Measurements from ENCODE around the gene MYH11. TPM values are rescaled to one million over a fixed set of nuclear protein-coding genes. Genes with fewer than 3 reads are reported as not detected.

MYH11 gene
- total RNA-seq, 1 experiment from 2014 or later, result not detected

GRCh38 chr16:15771694-15772093 is 85.1 kb downstream of the MYH11 start:
- Histone ChIP-seq H3K9me3 (ENCODE audit: low read depth, low read length, poor library complexity, severe bottlenecking) (no peaks in the 10 kb centered on the region), H3K4me1 (ENCODE audit: insufficient read depth, low read length, poor library complexity, severe bottlenecking) (no peaks in the 10 kb centered on the region), H3K27ac (ENCODE audit: low read depth, low read length, poor library complexity, severe bottlenecking) (no peak overlapping the region), H3K4me3 (ENCODE audit: low read depth, low read length, poor library complexity, severe bottlenecking) (no peak overlapping the region), H3K36me3 (ENCODE audit: insufficient read depth, low read length, poor library complexity, severe bottlenecking) (no peaks in the 10 kb centered on the region), H3K27me3 (replicated peaks; ENCODE audit: insufficient read depth, low read depth, low read length, poor library complexity) (peaks cover 3% of the 10 kb centered on the region)
- no TSS peak for BruUV-seq (replicated peaks)
- no peak for TF ChIP-seq CTCF (conservative IDR thresholded peaks at IDR 0.05; ENCODE audit: low read depth, low read length)
- no peak for TF ChIP-seq EZH2 (IDR thresholded peaks at IDR 0.05; ENCODE audit: borderline replicate concordance, low read depth, low read length, poor library complexity, severe bottlenecking)
- DNase-seq (ENCODE audit: low spot score), result no peak
- intact Hi-C loops (cut with micrococcal nuclease; ENCODE audit: unreplicated experiment), result no loop called here
- ChIA-PET CTCF (no interaction called here), POLR2A (ENCODE audit: low non-redundant PET) (no interaction called here)

- intact Hi-C loops (cut with micrococcal nuclease; ENCODE audit: unreplicated experiment), result no loop called here
- Histone ChIP-seq H3K4me3 (ENCODE audit: low read depth, low read length, poor library complexity, severe bottlenecking) (no peak overlapping the region), H3K27me3 (replicated peaks; ENCODE audit: insufficient read depth, low read depth, low read length, poor library complexity) (no peaks in the 10 kb centered on the region), H3K9me3 (ENCODE audit: low read depth, low read length, poor library complexity, severe bottlenecking) (no peaks in the 10 kb centered on the region), H3K4me1 (ENCODE audit: insufficient read depth, low read length, poor library complexity, severe bottlenecking) (no peaks in the 10 kb centered on the region), H3K27ac (ENCODE audit: low read depth, low read length, poor library complexity, severe bottlenecking) (no peak overlapping the region), H3K36me3 (ENCODE audit: insufficient read depth, low read length, poor library complexity, severe bottlenecking) (no peaks in the 10 kb centered on the region)
- ChIA-PET POLR2A (ENCODE audit: low non-redundant PET) (no interaction called here), CTCF (no interaction called here)
- no peak for DNase-seq (ENCODE audit: low spot score)
- TF ChIP-seq EZH2 (IDR thresholded peaks at IDR 0.05; ENCODE audit: borderline replicate concordance, low read depth, low read length, poor library complexity, severe bottlenecking) (no peak), CTCF (conservative IDR thresholded peaks at IDR 0.05; ENCODE audit: low read depth, low read length) (no peak)
- BruUV-seq (replicated peaks), result no TSS peak
Measured at GRCh38 chr16:15770512-15770911, 86.3 kb downstream of the MYH11 start.

GRCh38 chr16:15770107-15770506 is 86.7 kb downstream of the MYH11 start:
- intact Hi-C loops (cut with micrococcal nuclease; ENCODE audit: unreplicated experiment), result no loop called here

More at GRCh38 chr16:15770107-15770506, 86.7 kb downstream of the MYH11 start:
- Histone ChIP-seq H3K4me3 (ENCODE audit: low read depth, low read length, poor library complexity, severe bottlenecking) (no peak overlapping the region), H3K9me3 (ENCODE audit: low read depth, low read length, poor library complexity, severe bottlenecking) (no peaks in the 10 kb centered on the region), H3K27me3 (replicated peaks; ENCODE audit: insufficient read depth, low read depth, low read length, poor library complexity) (no peaks in the 10 kb centered on the region), H3K4me1 (ENCODE audit: insufficient read depth, low read length, poor library complexity, severe bottlenecking) (no peaks in the 10 kb centered on the region), H3K27ac (ENCODE audit: low read depth, low read length, poor library complexity, severe bottlenecking) (no peak overlapping the region), H3K36me3 (ENCODE audit: insufficient read depth, low read length, poor library complexity, severe bottlenecking) (no peaks in the 10 kb centered on the region)
- DNase-seq (ENCODE audit: low spot score), result no peak
- BruUV-seq (replicated peaks), result no TSS peak
- no peak for TF ChIP-seq EZH2 (IDR thresholded peaks at IDR 0.05; ENCODE audit: borderline replicate concordance, low read depth, low read length, poor library complexity, severe bottlenecking)
- TF ChIP-seq CTCF (conservative IDR thresholded peaks at IDR 0.05; ENCODE audit: low read depth, low read length), result no peak
- ChIA-PET CTCF (no interaction called here), POLR2A (ENCODE audit: low non-redundant PET) (no interaction called here)

Measured in A673 (cell line).